Cardiac septum (tissue), 1 donor: ENCODE measurements around the gene DRD3. TPM values are rescaled to one million over a fixed set of nuclear protein-coding genes. Genes with fewer than 3 reads are reported as not detected.

Experiments
- DNase-seq: peaks from one replicate; pipeline ENCODE4 v3.0.0-alpha.2; 2020; ENCODE audit warnings: low spot score
- intact Hi-C: fragments of 100-400 bp; cut with DNase I; formaldehyde crosslinking; loops from one replicate; pipeline ENCODE4 v1.14.0; 2022
- total RNA-seq: library from RNA; stranded (reverse); fragmentation: NEBNext Ultra II Directional; extraction: Animal tissue kit (Norgen Biotek cat#: 25700); gene quantifications from one replicate; pipeline ENCODE4 v1.2.1, GENCODE V29; 2021
- donor health status: DM: no; HTN: no; CAD: no.

The DRD3 gene
- total RNA-seq, 1 donor from 2014 or later = not detected

- no peak for DNase-seq
- intact Hi-C loops = no loop called here
Observed at GRCh38 chr3:114086356-114086755, 92.5 kb downstream of the DRD3 start.

- intact Hi-C loops = no loop called here
- no peak for DNase-seq
Observed at GRCh38 chr3:114083112-114083511, 95.7 kb downstream of the DRD3 start.

GRCh38 chr3:114081037-114081436 is 97.8 kb downstream of the DRD3 start:
- intact Hi-C loops = no loop called here
- no peak for DNase-seq

GRCh38 chr3:114080201-114080600 is 98.7 kb downstream of the DRD3 start:
- intact Hi-C loops = no loop called here

GRCh38 chr3:114079761-114080160 is 99.1 kb downstream of the DRD3 start:
- no peak for DNase-seq
- intact Hi-C loops = no loop called here

More at GRCh38 chr3:114080201-114080600, 98.7 kb downstream of the DRD3 start:
- DNase-seq = no peak

GRCh38 chr3:114078126-114078525 is 100.7 kb downstream of the DRD3 start:
- DNase-seq = no peak
- intact Hi-C loops = no loop called here

Other genes with a start within 250 kb of the DRD3 start
- gene ZDHHC23, start 231.0 kb downstream of the DRD3 start, total RNA-seq = 2.9 TPM
- 1.2 TPM for gene CCDC191, start 122.5 kb downstream of the DRD3 start, total RNA-seq
- 6.5 TPM for gene QTRT2, start 122.3 kb downstream of the DRD3 start, total RNA-seq
- not detected for gene ZNF80, start 58.5 kb upstream of the DRD3 start, total RNA-seq
- gene TIGIT, start 115.0 kb upstream of the DRD3 start, total RNA-seq = 0.32 TPM